CD4-positive, CD25-positive, alpha-beta regulatory T cell (primary cell): Measurements from ENCODE around the gene PEA15. TPM values are rescaled to one million over a fixed set of nuclear protein-coding genes. Genes with fewer than 3 reads are reported as not detected.

Source experiments
- ATAC-seq, 2 donors: fragments of 150-1000 bp; cut with Tn5 transposase; one replicate each; pipeline ENCODE4 v1.10.0; 2021; ENCODE audit warnings: low read depth in 2 of 2, moderate number of reproducible peaks in 2 of 2, moderate library complexity in 1 of 2
- DNase-seq, 3 donors: peaks; one replicate each; pipeline versions ENCODE4 v3.0.0 to v3.0.0-alpha.2; 2012 to 2022; ENCODE audit warnings: mixed read lengths in 1 of 3
- H3K27ac ChIP-seq: one replicate; pipeline ENCODE4 v1.7.0; 2013; ENCODE audit warnings: mild to moderate bottlenecking, low read length; ENCODE audit not compliant: insufficient read depth, poor library complexity, severe bottlenecking
- H3K27me3 ChIP-seq: one replicate; pipeline ENCODE4 v1.7.0; 2013; ENCODE audit warnings: low read length; ENCODE audit not compliant: control insufficient read depth, insufficient read depth
- H3K36me3 ChIP-seq: one replicate; pipeline ENCODE4 v1.7.0; 2013; ENCODE audit warnings: mild to moderate bottlenecking, low read length, moderate library complexity; ENCODE audit not compliant: control insufficient read depth, insufficient read depth
- H3K4me1 ChIP-seq: 2 replicates; pipeline ENCODE4 v1.7.0; 2013; ENCODE audit warnings: mild to moderate bottlenecking, low read length; ENCODE audit not compliant: insufficient read depth, control insufficient read depth, poor library complexity, severe bottlenecking
- H3K4me3 ChIP-seq: one replicate; pipeline ENCODE4 v1.7.0; 2013; ENCODE audit warnings: low read depth, mild to moderate bottlenecking, low read length, moderate library complexity
- H3K9me3 ChIP-seq, 2 experiments: 1 replicate in 1 of 2; 2 replicates in 1 of 2; pipeline ENCODE4 v1.7.0; 2013; ENCODE audit warnings: low read length in 2 of 2, mild to moderate bottlenecking in 1 of 2, moderate library complexity in 1 of 2; ENCODE audit not compliant: control insufficient read depth in 2 of 2
- H3K27ac Mint-ChIP-seq, 3 donors: one replicate each; pipeline ENCODE4 v1.8.0; 2020 to 2022; ENCODE audit warnings: mild to moderate bottlenecking in 3 of 3, mixed read lengths in 3 of 3, moderate library complexity in 2 of 3
- H3K27me3 Mint-ChIP-seq: one replicate; pipeline ENCODE4 v1.8.0; 2022; ENCODE audit warnings: mild to moderate bottlenecking, mixed read lengths
- H3K36me3 Mint-ChIP-seq: one replicate; pipeline ENCODE4 v1.8.0; 2020; ENCODE audit warnings: mixed read lengths
- H3K4me1 Mint-ChIP-seq, 4 donors: one replicate each; pipeline ENCODE4 v1.8.0; 2020 to 2022; ENCODE audit warnings: mixed read lengths in 4 of 4, mild to moderate bottlenecking in 1 of 4
- H3K4me3 Mint-ChIP-seq, 4 donors: one replicate each; pipeline ENCODE4 v1.8.0; 2020 to 2022; ENCODE audit warnings: mild to moderate bottlenecking in 4 of 4, mixed read lengths in 4 of 4, moderate library complexity in 3 of 4
- H3K9me3 Mint-ChIP-seq, 7 donors: one replicate each; pipeline ENCODE4 v1.8.0; 2020 to 2022; ENCODE audit warnings: mixed read lengths in 7 of 7, mild to moderate bottlenecking in 3 of 7, moderate library complexity in 2 of 7
- polyA plus RNA-seq, 4 donors: library from polyadenylated mRNA; unstranded; fragments of 300-500 nt; fragmentation: Illumina TruSeq; gene quantifications; one replicate each; pipeline ENCODE4 v1.2.3, GENCODE V29; 2021
- total RNA-seq: library from RNA; stranded (reverse); gene quantifications from one replicate; pipeline ENCODE4 v1.2.3, GENCODE V29; 2022

The PEA15 gene
- total and polyA plus RNA-seq, 5 donors from 2014 or later = 7.5 to 21.5 (median 8.7) TPM

- H3K36me3 ChIP-seq = peaks cover 90% of the 10 kb centered on the region
- no peak for ATAC-seq
- H3K9me3 ChIP-seq = no peaks in the 10 kb centered on the region
- peaks cover 8% of the 10 kb centered on the region for H3K4me1 ChIP-seq
- no peak overlapping the region for H3K4me3 ChIP-seq
- H3K27me3 ChIP-seq = no peaks in the 10 kb centered on the region
- Mint-ChIP-seq H3K4me3 (no peak overlapping the region), H3K4me1 (peaks cover 18 to 30% (median 22%) of the 10 kb centered on the region in 4 donors), H3K27me3 (no peaks in the 10 kb centered on the region), H3K27ac (peak overlapping the region in 2 of 3 donors; percentile 12 to 75), H3K36me3 (peaks cover 52% of the 10 kb centered on the region), H3K9me3 (no peaks in the 10 kb centered on the region)
- H3K27ac ChIP-seq = no peak overlapping the region
- DNase-seq = no peak
These were observed 31.6 kb downstream of the PEA15 start for GRCh38 chr1:160236806-160237205.

- H3K36me3 ChIP-seq = peaks cover 86% of the 10 kb centered on the region
- Mint-ChIP-seq H3K36me3 (peaks cover 55% of the 10 kb centered on the region), H3K27me3 (no peaks in the 10 kb centered on the region)
These were observed 32.4 kb downstream of the PEA15 start for GRCh38 chr1:160237558-160237957.

GRCh38 chr1:160238408-160238807, 33.2 kb downstream of the PEA15 start:
- H3K36me3 Mint-ChIP-seq = peaks cover 58% of the 10 kb centered on the region
- no peaks in the 10 kb centered on the region for H3K27me3 ChIP-seq
- H3K4me1 Mint-ChIP-seq = peaks cover 18 to 30% (median 24%) of the 10 kb centered on the region in 4 donors
- H3K4me3 ChIP-seq = no peak overlapping the region
- peak overlapping the region in 1 of 3 donors; percentile 57 for H3K27ac Mint-ChIP-seq
- no peaks in the 10 kb centered on the region for H3K27me3 Mint-ChIP-seq
- DNase-seq = no peak
- peaks cover 3% of the 10 kb centered on the region for H3K4me1 ChIP-seq
- H3K9me3 Mint-ChIP-seq = no peaks in the 10 kb centered on the region
- no peak overlapping the region for H3K4me3 Mint-ChIP-seq
- no peaks in the 10 kb centered on the region for H3K9me3 ChIP-seq
- H3K36me3 ChIP-seq = peaks cover 85% of the 10 kb centered on the region
- no peak overlapping the region for H3K27ac ChIP-seq
- ATAC-seq = no peak

More at GRCh38 chr1:160237558-160237957, 32.4 kb downstream of the PEA15 start:
- H3K27ac Mint-ChIP-seq = peak overlapping the region in 1 of 3 donors; percentile 75
- no peaks in the 10 kb centered on the region for H3K9me3 ChIP-seq
- no peak overlapping the region for H3K27ac ChIP-seq
- H3K4me1 ChIP-seq = peaks cover 8% of the 10 kb centered on the region
- DNase-seq (no peak), ATAC-seq (no peak)
- H3K9me3 Mint-ChIP-seq = no peaks in the 10 kb centered on the region
- no peak overlapping the region for H3K4me3 Mint-ChIP-seq
- no peaks in the 10 kb centered on the region for H3K27me3 ChIP-seq
- H3K4me1 Mint-ChIP-seq = peaks cover 18 to 30% (median 23%) of the 10 kb centered on the region in 4 donors
- H3K4me3 ChIP-seq = no peak overlapping the region

- H3K4me3 ChIP-seq = no peak overlapping the region
- H3K27ac Mint-ChIP-seq = no peak overlapping the region
- H3K27me3 Mint-ChIP-seq = no peaks in the 10 kb centered on the region
- no peaks in the 10 kb centered on the region for H3K27me3 ChIP-seq
- no peaks in the 10 kb centered on the region for H3K9me3 Mint-ChIP-seq
- no peaks in the 10 kb centered on the region for H3K4me1 ChIP-seq
- no peaks in the 10 kb centered on the region for H3K9me3 ChIP-seq
- DNase-seq (no peak), ATAC-seq (no peak)
- peaks cover 62% of the 10 kb centered on the region for H3K36me3 Mint-ChIP-seq
- H3K27ac ChIP-seq = no peak overlapping the region
- H3K36me3 ChIP-seq = peaks cover 80% of the 10 kb centered on the region
- H3K4me1 Mint-ChIP-seq = peaks cover 14 to 28% (median 16%) of the 10 kb centered on the region in 4 donors
- H3K4me3 Mint-ChIP-seq = no peak overlapping the region
These were observed 34.6 kb downstream of the PEA15 start for GRCh38 chr1:160239582-160240299.

- H3K4me1 ChIP-seq = no peaks in the 10 kb centered on the region
- Mint-ChIP-seq H3K27me3 (no peaks in the 10 kb centered on the region), H3K9me3 (no peaks in the 10 kb centered on the region), H3K27ac (peak overlapping the region in 2 of 3 donors; percentile 68 to 75), H3K4me3 (no peak overlapping the region), H3K36me3 (peaks cover 45% of the 10 kb centered on the region), H3K4me1 (peaks cover 9 to 32% (median 20%) of the 10 kb centered on the region in 4 donors)
- no peaks in the 10 kb centered on the region for H3K9me3 ChIP-seq
- no peak overlapping the region for H3K4me3 ChIP-seq
- ATAC-seq = no peak
- H3K36me3 ChIP-seq = peaks cover 46% of the 10 kb centered on the region
- no peak overlapping the region for H3K27ac ChIP-seq
- DNase-seq = no peak
- no peaks in the 10 kb centered on the region for H3K27me3 ChIP-seq
These were observed 38.6 kb downstream of the PEA15 start for GRCh38 chr1:160243767-160244166.

GRCh38 chr1:160244209-160244608, 39.0 kb downstream of the PEA15 start:
- no peak overlapping the region for H3K4me3 Mint-ChIP-seq
- Histone ChIP-seq H3K36me3 (peaks cover 42% of the 10 kb centered on the region), H3K4me1 (no peaks in the 10 kb centered on the region), H3K9me3 (no peaks in the 10 kb centered on the region), H3K27me3 (no peaks in the 10 kb centered on the region), H3K27ac (no peak overlapping the region), H3K4me3 (no peak overlapping the region)
- H3K4me1 Mint-ChIP-seq = peaks cover 9 to 32% (median 20%) of the 10 kb centered on the region in 4 donors
- H3K27ac Mint-ChIP-seq = peak overlapping the region in 1 of 3 donors; percentile 75
- ATAC-seq = no peak
- peaks cover 41% of the 10 kb centered on the region for H3K36me3 Mint-ChIP-seq
- H3K9me3 Mint-ChIP-seq = no peaks in the 10 kb centered on the region
- no peaks in the 10 kb centered on the region for H3K27me3 Mint-ChIP-seq
- DNase-seq = no peak

GRCh38 chr1:160245434-160245833, 40.2 kb downstream of the PEA15 start:
- Mint-ChIP-seq H3K36me3 (peaks cover 30% of the 10 kb centered on the region), H3K27me3 (no peaks in the 10 kb centered on the region), H3K4me1 (peaks cover 9 to 29% (median 21%) of the 10 kb centered on the region in 4 donors), H3K27ac (peak overlapping the region in 2 of 3 donors; percentile 63 to 75), H3K4me3 (no peak overlapping the region), H3K9me3 (no peaks in the 10 kb centered on the region)
- H3K27me3 ChIP-seq = no peaks in the 10 kb centered on the region
- H3K27ac ChIP-seq = no peak overlapping the region
- no peaks in the 10 kb centered on the region for H3K4me1 ChIP-seq
- peaks cover 31% of the 10 kb centered on the region for H3K36me3 ChIP-seq
- no peak overlapping the region for H3K4me3 ChIP-seq
- ATAC-seq (no peak), DNase-seq (no peak)
- no peaks in the 10 kb centered on the region for H3K9me3 ChIP-seq

- no peak overlapping the region for H3K4me3 ChIP-seq
- no peaks in the 10 kb centered on the region for H3K9me3 ChIP-seq
- peaks cover 16 to 36% (median 31%) of the 10 kb centered on the region in 4 donors for H3K4me1 Mint-ChIP-seq
- ATAC-seq (no peak), DNase-seq (no peak)
- no peak overlapping the region for H3K27ac ChIP-seq
- H3K36me3 ChIP-seq = peaks cover 19% of the 10 kb centered on the region
- H3K4me1 ChIP-seq = no peaks in the 10 kb centered on the region
- H3K27me3 Mint-ChIP-seq = no peaks in the 10 kb centered on the region
- H3K9me3 Mint-ChIP-seq = no peaks in the 10 kb centered on the region
- no peaks in the 10 kb centered on the region for H3K27me3 ChIP-seq
- H3K36me3 Mint-ChIP-seq = peaks cover 23% of the 10 kb centered on the region
- no peak overlapping the region for H3K4me3 Mint-ChIP-seq
- H3K27ac Mint-ChIP-seq = peak overlapping the region in 1 of 3 donors; percentile 17
These were observed 41.9 kb downstream of the PEA15 start for GRCh38 chr1:160247053-160247452.
